ACC112 (cell line): ENCODE measurements around the gene NTM.

Experiments
- H2AFZ ChIP-seq: fragments of 200-600 bp; sonication (generic); one replicate; pipeline ENCODE4 v1.6.0; 2017; ENCODE audit warnings: antibody characterized with exemption, low read length; ENCODE audit not compliant: unreplicated experiment
- H3K27ac ChIP-seq: fragments of 200-600 bp; sonication (generic); 2 replicates; pipeline ENCODE4 v1.5.1; 2014; ENCODE audit warnings: low read depth, mild to moderate bottlenecking, antibody characterized with exemption, low read length, moderate library complexity
- H3K27me3 ChIP-seq: fragments of 200-600 bp; sonication (generic); 2 replicates; pipeline ENCODE4 v1.6.1; 2014; ENCODE audit warnings: mild to moderate bottlenecking, antibody characterized with exemption, low read length, moderate library complexity, mixed read lengths; ENCODE audit not compliant: insufficient read depth
- H3K36me3 ChIP-seq: fragments of 200-600 bp; sonication (generic); 2 replicates; pipeline ENCODE4 v1.6.1; 2016; ENCODE audit warnings: mild to moderate bottlenecking, antibody characterized with exemption, low read length, moderate library complexity, mixed read lengths; ENCODE audit not compliant: insufficient read depth
- H3K4me1 ChIP-seq: fragments of 200-600 bp; sonication (generic); one replicate; pipeline ENCODE4 v1.6.1; 2016; ENCODE audit warnings: low read length, mixed read lengths; ENCODE audit not compliant: insufficient read depth, unreplicated experiment, control insufficient read depth
- H3K4me3 ChIP-seq: fragments of 200-600 bp; sonication (generic); 2 replicates; pipeline ENCODE4 v1.5.1; 2014; ENCODE audit warnings: mild to moderate bottlenecking, low read depth, low read length
- H3K79me2 ChIP-seq: fragments of 200-600 bp; sonication (generic); one replicate; pipeline ENCODE4 v1.6.0; 2016; ENCODE audit warnings: low read length; ENCODE audit not compliant: control insufficient read depth, unreplicated experiment, insufficient read depth

The NTM gene

GRCh38 chr11:131463649-131464425 is 93.4 kb downstream of the NTM start:
- Histone ChIP-seq H3K79me2 (no peaks in the 10 kb centered on the region), H3K36me3 (no peaks in the 10 kb centered on the region), H3K4me3 (no peak overlapping the region), H3K27me3 (no peaks in the 10 kb centered on the region), H3K27ac (no peak overlapping the region), H2AFZ (no peak overlapping the region), H3K4me1 (no peaks in the 10 kb centered on the region)

GRCh38 chr11:131464461-131464860 is 94.0 kb downstream of the NTM start:
- H3K4me1 ChIP-seq = no peaks in the 10 kb centered on the region
- no peaks in the 10 kb centered on the region for H3K79me2 ChIP-seq
- no peak overlapping the region for H2AFZ ChIP-seq
- no peaks in the 10 kb centered on the region for H3K36me3 ChIP-seq
- H3K4me3 ChIP-seq = no peak overlapping the region
- no peaks in the 10 kb centered on the region for H3K27me3 ChIP-seq
- no peak overlapping the region for H3K27ac ChIP-seq

DNA sequence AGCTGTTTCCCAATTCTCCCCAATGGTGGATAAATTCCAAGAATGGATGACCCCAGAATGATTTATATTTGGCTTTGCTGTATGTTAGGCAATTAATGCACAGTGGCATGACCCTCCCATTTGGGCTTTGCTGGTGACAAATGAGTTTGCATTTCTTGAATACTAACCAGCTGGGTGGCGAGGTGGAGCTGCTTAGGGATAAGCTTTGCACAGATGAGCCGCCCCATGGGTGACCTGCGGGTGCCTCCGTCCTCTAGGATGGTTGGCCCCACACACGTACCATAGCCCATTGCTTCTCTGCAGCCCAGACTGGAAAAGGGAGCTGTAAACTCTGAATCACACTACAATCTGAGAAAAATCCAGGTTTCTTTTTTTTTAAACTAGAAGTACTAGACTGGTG is 94.6 kb downstream of the NTM start:
- no peaks in the 10 kb centered on the region for H3K4me1 ChIP-seq
- H3K4me3 ChIP-seq = no peak overlapping the region
- H3K27ac ChIP-seq = no peak overlapping the region
- no peaks in the 10 kb centered on the region for H3K27me3 ChIP-seq
- no peaks in the 10 kb centered on the region for H3K36me3 ChIP-seq
- H3K79me2 ChIP-seq = no peaks in the 10 kb centered on the region
- no peak overlapping the region for H2AFZ ChIP-seq

- H3K27me3 ChIP-seq = no peaks in the 10 kb centered on the region
- H3K4me1 ChIP-seq = no peaks in the 10 kb centered on the region
- H3K36me3 ChIP-seq = no peaks in the 10 kb centered on the region
- no peak overlapping the region for H3K4me3 ChIP-seq
- no peak overlapping the region for H3K27ac ChIP-seq
- no peak overlapping the region for H2AFZ ChIP-seq
- no peaks in the 10 kb centered on the region for H3K79me2 ChIP-seq
Observed at GRCh38 chr11:131465746-131466145, 95.3 kb downstream of the NTM start.

DNA sequence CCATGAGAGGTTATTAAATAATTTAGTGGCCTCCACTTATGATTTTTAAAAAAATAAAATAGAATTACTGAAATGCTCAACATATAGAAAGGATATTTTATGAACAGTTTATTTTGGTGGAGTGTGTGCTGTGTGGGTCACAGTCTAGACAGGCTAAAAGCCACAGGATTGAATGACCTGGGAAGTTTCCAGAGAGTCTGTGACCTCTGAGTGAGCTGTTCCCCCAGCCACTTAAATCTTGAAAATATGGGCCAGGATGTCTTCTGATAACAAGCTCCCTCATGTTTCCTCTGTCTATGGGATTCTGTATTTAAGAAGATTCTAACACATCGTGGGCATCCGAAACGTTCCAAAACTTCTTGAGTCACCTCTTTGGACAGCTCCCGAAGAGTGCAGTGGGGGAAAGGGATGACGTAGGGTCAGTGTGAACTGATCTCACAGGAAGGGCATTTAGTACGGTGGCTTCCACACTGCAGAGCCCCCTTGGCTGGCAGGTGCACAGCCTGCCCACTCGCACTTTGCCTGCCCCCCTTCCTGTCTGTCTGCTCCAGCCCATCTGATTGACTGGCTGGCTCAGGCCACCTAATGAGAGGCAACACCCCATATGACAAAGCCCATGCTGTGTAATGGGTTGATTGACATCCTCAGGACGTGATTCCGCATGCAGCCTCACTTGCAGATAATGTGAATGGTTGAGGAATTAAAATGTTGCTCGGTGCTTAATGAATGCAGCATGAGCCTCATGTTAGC is 97.4 kb downstream of the NTM start:
- no peaks in the 10 kb centered on the region for H3K79me2 ChIP-seq
- H3K27ac ChIP-seq = no peak overlapping the region
- H3K36me3 ChIP-seq = no peaks in the 10 kb centered on the region
- H3K4me3 ChIP-seq = no peak overlapping the region
- no peaks in the 10 kb centered on the region for H3K4me1 ChIP-seq
- H3K27me3 ChIP-seq = no peaks in the 10 kb centered on the region
- H2AFZ ChIP-seq = no peak overlapping the region

DNA sequence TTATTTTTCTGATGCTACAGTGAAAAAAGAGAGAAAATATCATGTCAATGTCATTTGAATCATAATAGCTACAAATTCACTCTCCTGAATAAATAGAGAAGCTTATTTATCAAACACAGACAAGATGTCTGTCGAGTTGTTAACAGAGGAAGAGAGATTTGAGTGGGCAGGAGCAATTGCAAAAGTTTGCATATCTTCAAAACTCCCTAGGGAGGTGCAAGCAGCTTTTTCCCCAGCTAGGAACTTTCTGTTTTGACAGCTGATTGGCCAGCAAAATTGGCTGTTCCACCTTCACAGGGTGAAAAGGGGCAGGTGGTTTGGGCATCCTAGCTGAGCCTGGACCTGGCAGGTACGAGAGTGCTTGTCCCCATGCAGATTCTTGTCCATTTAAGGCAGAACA is 98.2 kb downstream of the NTM start:
- H3K4me1 ChIP-seq = no peaks in the 10 kb centered on the region
- no peaks in the 10 kb centered on the region for H3K36me3 ChIP-seq
- H2AFZ ChIP-seq = no peak overlapping the region
- H3K27ac ChIP-seq = no peak overlapping the region
- no peaks in the 10 kb centered on the region for H3K79me2 ChIP-seq
- H3K27me3 ChIP-seq = no peaks in the 10 kb centered on the region
- H3K4me3 ChIP-seq = no peak overlapping the region

DNA sequence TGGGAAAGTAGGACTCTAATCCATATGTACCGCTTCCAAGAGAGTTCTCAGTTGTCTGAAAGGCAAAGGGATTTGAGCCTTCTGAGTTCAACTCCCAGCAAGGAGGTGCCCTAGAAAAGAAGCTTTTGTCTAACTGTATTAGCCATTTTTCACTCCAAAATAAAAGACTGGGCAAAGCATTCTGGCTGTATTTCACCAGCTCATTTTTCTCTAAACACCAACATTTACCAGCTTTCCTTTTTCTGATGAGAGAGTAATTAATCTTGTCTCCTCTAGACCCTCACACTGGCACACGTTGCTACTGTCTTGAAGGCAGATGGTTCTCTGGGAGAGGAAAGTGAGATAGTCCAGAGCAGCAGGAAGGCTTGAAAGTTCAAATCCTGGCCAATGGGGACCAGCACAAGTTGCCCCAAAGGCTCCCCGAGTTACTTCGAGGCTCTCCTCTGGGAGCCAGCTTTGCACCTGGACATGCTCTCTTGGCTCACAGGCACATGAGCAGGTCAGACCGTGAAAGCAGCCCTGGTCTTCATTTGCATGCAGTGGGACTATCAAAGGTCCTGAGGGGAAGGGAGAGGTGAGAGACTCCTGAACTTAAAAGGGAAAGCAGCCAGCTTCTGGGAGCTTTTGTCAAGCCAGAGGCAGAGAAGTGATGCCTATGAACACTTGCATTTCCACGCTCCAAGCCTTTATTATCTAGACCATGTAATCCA is 100.0 kb downstream of the NTM start:
- Histone ChIP-seq H2AFZ (no peak overlapping the region), H3K4me3 (no peak overlapping the region), H3K27me3 (no peaks in the 10 kb centered on the region), H3K79me2 (no peaks in the 10 kb centered on the region), H3K4me1 (no peaks in the 10 kb centered on the region), H3K36me3 (no peaks in the 10 kb centered on the region), H3K27ac (no peak overlapping the region)

GRCh38 chr11:131471976-131472375 is 101.6 kb downstream of the NTM start:
- H3K4me1 ChIP-seq = no peaks in the 10 kb centered on the region
- no peak overlapping the region for H3K27ac ChIP-seq

DNA sequence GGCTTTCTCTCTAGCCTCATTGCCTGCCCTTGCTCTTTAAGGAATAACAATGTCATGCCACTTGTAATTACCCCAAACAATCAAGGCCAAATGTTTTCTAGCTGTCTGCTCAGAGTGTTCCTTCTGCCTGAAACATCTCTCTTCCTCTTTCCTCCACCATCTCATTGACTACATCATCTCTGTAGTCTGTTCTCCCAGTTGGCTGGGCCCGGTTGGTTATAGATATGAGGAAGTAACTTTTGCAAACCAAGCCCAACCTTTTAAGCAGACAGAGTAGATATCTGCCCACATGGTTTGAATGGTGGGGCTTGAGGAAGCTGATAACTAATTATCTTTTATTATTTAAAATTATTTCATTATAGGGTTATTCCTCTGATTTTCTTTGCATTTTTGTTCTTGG is 104.5 kb downstream of the NTM start:
- Histone ChIP-seq H3K4me1 (no peaks in the 10 kb centered on the region), H3K36me3 (no peaks in the 10 kb centered on the region), H3K27me3 (no peaks in the 10 kb centered on the region), H3K4me3 (no peak overlapping the region), H3K79me2 (no peaks in the 10 kb centered on the region), H3K27ac (no peak overlapping the region), H2AFZ (no peak overlapping the region)

More at GRCh38 chr11:131471976-131472375, 101.6 kb downstream of the NTM start:
- no peaks in the 10 kb centered on the region for H3K27me3 ChIP-seq
- no peak overlapping the region for H3K4me3 ChIP-seq
- no peak overlapping the region for H2AFZ ChIP-seq
- H3K36me3 ChIP-seq = no peaks in the 10 kb centered on the region
- H3K79me2 ChIP-seq = no peaks in the 10 kb centered on the region

- Histone ChIP-seq H3K4me1 (no peaks in the 10 kb centered on the region), H2AFZ (no peak overlapping the region), H3K27me3 (no peaks in the 10 kb centered on the region), H3K4me3 (no peak overlapping the region), H3K27ac (no peak overlapping the region), H3K79me2 (no peaks in the 10 kb centered on the region), H3K36me3 (no peaks in the 10 kb centered on the region)
Observed at GRCh38 chr11:131476266-131476665, 105.9 kb downstream of the NTM start.
